HPDE6-E6E7 (cell line): ENCODE results near the gene KLHL29.

Source experiments
- DNase-seq: peaks from one replicate; pipeline ENCODE4 v3.0.0; 2011; ENCODE audit warnings: missing footprints; ENCODE audit errors: extremely low spot score

KLHL29 gene

GRCh38 chr2:23615216-23616020 lies 230.4 kb downstream of the KLHL29 start:
- DNase-seq = no peak

GRCh38 chr2:23616630-23617029 lies 231.7 kb downstream of the KLHL29 start:
- no peak for DNase-seq

GRCh38 chr2:23617167-23617810 lies 232.3 kb downstream of the KLHL29 start:
- DNase-seq = no peak

- no peak for DNase-seq
These were observed 232.8 kb downstream of the KLHL29 start for GRCh38 chr2:23617811-23618215.

GRCh38 chr2:23618265-23618664 lies 233.3 kb downstream of the KLHL29 start:
- DNase-seq = no peak

- DNase-seq = no peak
These were observed 234.0 kb downstream of the KLHL29 start for GRCh38 chr2:23618794-23619530.

GRCh38 chr2:23619941-23620340 lies 235.0 kb downstream of the KLHL29 start:
- no peak for DNase-seq

GRCh38 chr2:23620841-23621341 lies 235.9 kb downstream of the KLHL29 start:
- DNase-seq = no peak

GRCh38 chr2:23621616-23622015 lies 236.6 kb downstream of the KLHL29 start:
- DNase-seq = no peak

- DNase-seq = no peak
These were observed 237.5 kb downstream of the KLHL29 start for GRCh38 chr2:23622466-23622865.

GRCh38 chr2:23622966-23623675 lies 238.1 kb downstream of the KLHL29 start:
- DNase-seq = no peak

- no peak for DNase-seq
These were observed 239.4 kb downstream of the KLHL29 start for GRCh38 chr2:23624378-23624777.

GRCh38 chr2:23624915-23625314 lies 239.9 kb downstream of the KLHL29 start:
- no peak for DNase-seq

- DNase-seq = no peak
These were observed 240.7 kb downstream of the KLHL29 start for GRCh38 chr2:23625726-23626125.

GRCh38 chr2:23626701-23627230 lies 241.8 kb downstream of the KLHL29 start:
- no peak for DNase-seq

- no peak for DNase-seq
These were observed 242.4 kb downstream of the KLHL29 start for GRCh38 chr2:23627236-23628009.

GRCh38 chr2:23628926-23629771 lies 244.2 kb downstream of the KLHL29 start:
- no peak for DNase-seq

GRCh38 chr2:23629772-23630480 lies 244.9 kb downstream of the KLHL29 start:
- no peak for DNase-seq

GRCh38 chr2:23630961-23631360 lies 246.0 kb downstream of the KLHL29 start:
- no peak for DNase-seq
